ENCODE results near the gene CENPB. TPM values are rescaled to one million over a fixed set of nuclear protein-coding genes. Genes with fewer than 3 reads are reported as not detected.

The CENPB gene
- total and polyA plus RNA-seq, 10 of the 15 experiments (the other 5 are each of a cell fraction or from before 2014, with no cell fraction given): 0.16 to 71.2 (median 14.0) TPM

GRCh38 chr20:3767427-3768341 lies 18.9 kb downstream of the CENPB start, which contains the start of gene ADISSP (continued):
- TF ChIP-seq, protein P1, sequence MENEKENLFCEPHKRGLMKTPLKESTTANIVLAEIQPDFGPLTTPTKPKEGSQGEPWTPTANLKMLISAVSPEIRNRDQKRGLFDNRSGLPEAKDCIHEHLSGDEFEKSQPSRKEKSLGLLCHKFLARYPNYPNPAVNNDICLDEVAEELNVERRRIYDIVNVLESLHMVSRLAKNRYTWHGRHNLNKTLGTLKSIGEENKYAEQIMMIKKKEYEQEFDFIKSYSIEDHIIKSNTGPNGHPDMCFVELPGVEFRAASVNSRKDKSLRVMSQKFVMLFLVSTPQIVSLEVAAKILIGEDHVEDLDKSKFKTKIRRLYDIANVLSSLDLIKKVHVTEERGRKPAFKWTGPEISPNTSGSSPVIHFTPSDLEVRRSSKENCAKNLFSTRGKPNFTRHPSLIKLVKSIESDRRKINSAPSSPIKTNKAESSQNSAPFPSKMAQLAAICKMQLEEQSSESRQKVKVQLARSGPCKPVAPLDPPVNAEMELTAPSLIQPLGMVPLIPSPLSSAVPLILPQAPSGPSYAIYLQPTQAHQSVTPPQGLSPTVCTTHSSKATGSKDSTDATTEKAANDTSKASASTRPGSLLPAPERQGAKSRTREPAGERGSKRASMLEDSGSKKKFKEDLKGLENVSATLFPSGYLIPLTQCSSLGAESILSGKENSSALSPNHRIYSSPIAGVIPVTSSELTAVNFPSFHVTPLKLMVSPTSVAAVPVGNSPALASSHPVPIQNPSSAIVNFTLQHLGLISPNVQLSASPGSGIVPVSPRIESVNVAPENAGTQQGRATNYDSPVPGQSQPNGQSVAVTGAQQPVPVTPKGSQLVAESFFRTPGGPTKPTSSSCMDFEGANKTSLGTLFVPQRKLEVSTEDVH (IDR thresholded peaks at IDR 0.05; ENCODE audit: low read depth, partially characterized antibody): no peak
- TF ChIP-seq ETV6 (conservative IDR thresholded peaks at IDR 0.05 in 1 of 2, IDR thresholded peaks at IDR 0.05 in 1 of 2; ENCODE audit: borderline replicate concordance in 1 of 2, low read depth in 1 of 2) (no peak), EP300 (IDR thresholded peaks at IDR 0.05; ENCODE audit: borderline replicate concordance in 1 of 2, control insufficient read depth in 1 of 2, low read depth in 2 of 2, low read length in 2 of 2) (no peak), DPF2 (IDR thresholded peaks at IDR 0.05) (no peak; the same call in 1 of the 2 replicates), POLR2AphosphoS2 (IDR thresholded peaks at IDR 0.05; ENCODE audit: low read depth, low read length) (no peak), SRF (IDR thresholded peaks at IDR 0.05; ENCODE audit: low read depth in 2 of 2, low read length in 2 of 2) (no peak), CHD4 (IDR thresholded peaks at IDR 0.05) (no peak), RB1 (IDR thresholded peaks at IDR 0.05; ENCODE audit: borderline replicate concordance) (0 out of 2 replicates have a peak, but pooled peaks have one; percentile 40), RUNX3 (IDR thresholded peaks at IDR 0.05; ENCODE audit: low read length) (0 out of 2 replicates have a peak, but pooled peaks have one; percentile 15), ZNF274 (IDR thresholded peaks at IDR 0.05; ENCODE audit: insufficient read depth, insufficient read length) (no peak), HDAC6 (IDR thresholded peaks at IDR 0.05; ENCODE audit: unreplicated experiment) (no peak), POLR2A (IDR thresholded peaks at IDR 0.05; ENCODE audit: low read depth, low read length) (peak; percentile 84), NBN (IDR thresholded peaks at IDR 0.05) (0 out of 2 replicates have a peak, but pooled peaks have one; percentile 22), ZNF207 (IDR thresholded peaks at IDR 0.05; ENCODE audit: borderline replicate concordance) (no peak; the same call in 1 of the 2 replicates), SP1 (IDR thresholded peaks at IDR 0.05; ENCODE audit: low read depth, low read length) (peak; percentile 73)
- TF ChIP-seq, protein P2, sequence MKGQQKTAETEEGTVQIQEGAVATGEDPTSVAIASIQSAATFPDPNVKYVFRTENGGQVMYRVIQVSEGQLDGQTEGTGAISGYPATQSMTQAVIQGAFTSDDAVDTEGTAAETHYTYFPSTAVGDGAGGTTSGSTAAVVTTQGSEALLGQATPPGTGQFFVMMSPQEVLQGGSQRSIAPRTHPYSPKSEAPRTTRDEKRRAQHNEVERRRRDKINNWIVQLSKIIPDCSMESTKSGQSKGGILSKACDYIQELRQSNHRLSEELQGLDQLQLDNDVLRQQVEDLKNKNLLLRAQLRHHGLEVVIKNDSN (IDR thresholded peaks at IDR 0.05; ENCODE audit: borderline replicate concordance, extremely low read length, insufficient read depth, low read depth, low read length): peak; percentile 94
- TF ChIP-seq, protein P3, sequence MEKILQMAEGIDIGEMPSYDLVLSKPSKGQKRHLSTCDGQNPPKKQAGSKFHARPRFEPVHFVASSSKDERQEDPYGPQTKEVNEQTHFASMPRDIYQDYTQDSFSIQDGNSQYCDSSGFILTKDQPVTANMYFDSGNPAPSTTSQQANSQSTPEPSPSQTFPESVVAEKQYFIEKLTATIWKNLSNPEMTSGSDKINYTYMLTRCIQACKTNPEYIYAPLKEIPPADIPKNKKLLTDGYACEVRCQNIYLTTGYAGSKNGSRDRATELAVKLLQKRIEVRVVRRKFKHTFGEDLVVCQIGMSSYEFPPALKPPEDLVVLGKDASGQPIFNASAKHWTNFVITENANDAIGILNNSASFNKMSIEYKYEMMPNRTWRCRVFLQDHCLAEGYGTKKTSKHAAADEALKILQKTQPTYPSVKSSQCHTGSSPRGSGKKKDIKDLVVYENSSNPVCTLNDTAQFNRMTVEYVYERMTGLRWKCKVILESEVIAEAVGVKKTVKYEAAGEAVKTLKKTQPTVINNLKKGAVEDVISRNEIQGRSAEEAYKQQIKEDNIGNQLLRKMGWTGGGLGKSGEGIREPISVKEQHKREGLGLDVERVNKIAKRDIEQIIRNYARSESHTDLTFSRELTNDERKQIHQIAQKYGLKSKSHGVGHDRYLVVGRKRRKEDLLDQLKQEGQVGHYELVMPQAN (conservative IDR thresholded peaks at IDR 0.05): peak; percentile 27
- TF ChIP-seq, protein P4, sequence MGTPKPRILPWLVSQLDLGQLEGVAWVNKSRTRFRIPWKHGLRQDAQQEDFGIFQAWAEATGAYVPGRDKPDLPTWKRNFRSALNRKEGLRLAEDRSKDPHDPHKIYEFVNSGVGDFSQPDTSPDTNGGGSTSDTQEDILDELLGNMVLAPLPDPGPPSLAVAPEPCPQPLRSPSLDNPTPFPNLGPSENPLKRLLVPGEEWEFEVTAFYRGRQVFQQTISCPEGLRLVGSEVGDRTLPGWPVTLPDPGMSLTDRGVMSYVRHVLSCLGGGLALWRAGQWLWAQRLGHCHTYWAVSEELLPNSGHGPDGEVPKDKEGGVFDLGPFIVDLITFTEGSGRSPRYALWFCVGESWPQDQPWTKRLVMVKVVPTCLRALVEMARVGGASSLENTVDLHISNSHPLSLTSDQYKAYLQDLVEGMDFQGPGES (IDR thresholded peaks at IDR 0.05): 0 out of 2 replicates have a peak, but pooled peaks have one; percentile 21
- TF ChIP-seq, protein P5, sequence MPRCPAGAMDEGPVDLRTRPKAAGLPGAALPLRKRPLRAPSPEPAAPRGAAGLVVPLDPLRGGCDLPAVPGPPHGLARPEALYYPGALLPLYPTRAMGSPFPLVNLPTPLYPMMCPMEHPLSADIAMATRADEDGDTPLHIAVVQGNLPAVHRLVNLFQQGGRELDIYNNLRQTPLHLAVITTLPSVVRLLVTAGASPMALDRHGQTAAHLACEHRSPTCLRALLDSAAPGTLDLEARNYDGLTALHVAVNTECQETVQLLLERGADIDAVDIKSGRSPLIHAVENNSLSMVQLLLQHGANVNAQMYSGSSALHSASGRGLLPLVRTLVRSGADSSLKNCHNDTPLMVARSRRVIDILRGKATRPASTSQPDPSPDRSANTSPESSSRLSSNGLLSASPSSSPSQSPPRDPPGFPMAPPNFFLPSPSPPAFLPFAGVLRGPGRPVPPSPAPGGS (IDR thresholded peaks at IDR 0.05; ENCODE audit: borderline replicate concordance, insufficient read depth, low read depth, low read length, poor library complexity, severe bottlenecking): no peak
